ENCODE results near the gene ITGAD. TPM values are rescaled to one million over a fixed set of nuclear protein-coding genes. Genes with fewer than 3 reads are reported as not detected.

The ITGAD gene
- total and polyA plus RNA-seq, 4 donors: 0.04 to 3.6 (median 2.1) TPM

DNA sequence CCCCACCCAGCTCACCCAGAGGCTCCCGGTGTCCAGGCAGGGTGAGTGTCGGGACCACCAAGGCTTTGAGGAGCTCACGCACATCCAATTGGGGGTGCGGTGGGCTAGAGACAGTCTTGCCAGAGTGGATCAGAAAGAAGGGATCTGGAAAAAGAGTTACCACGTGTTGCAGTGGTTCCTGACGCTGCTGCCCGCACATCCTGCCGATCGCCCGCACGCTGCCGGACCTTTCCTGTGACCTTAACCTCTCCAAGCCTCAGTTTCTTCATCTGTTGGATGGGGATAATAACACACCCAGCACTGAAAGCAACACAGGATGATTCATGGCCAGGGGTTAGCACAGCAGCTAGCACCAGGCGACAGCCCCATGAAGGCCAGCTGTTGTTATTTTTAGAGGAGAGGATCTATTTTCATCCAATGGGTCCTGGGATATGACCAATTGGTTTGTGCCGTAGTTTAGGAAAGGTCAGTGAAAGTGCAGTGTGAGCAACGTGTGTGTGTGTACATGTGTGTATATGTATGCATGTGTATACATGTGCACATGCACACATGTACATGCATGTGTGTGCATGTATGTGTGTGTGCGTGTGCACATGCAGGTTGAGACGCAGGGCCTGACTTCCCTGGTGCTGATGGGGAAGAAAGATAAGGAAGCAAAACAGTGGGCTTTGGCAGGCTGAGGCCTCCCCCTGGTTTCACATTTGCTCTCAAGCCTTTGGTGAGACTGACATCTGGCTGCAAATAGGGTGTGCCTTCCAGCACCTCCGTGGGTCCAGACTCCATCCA is 35.6 kb upstream of the ITGAD start:
- DNase-seq (ENCODE audit: low spot score): no peak
- H3K9me3 ChIP-seq (ENCODE audit: control insufficient read depth in 4 of 4, low read length in 3 of 4): no peaks in the 10 kb centered on the region
- 76% methylated on average over 18 of the region's 18 CpGs for WGBS
- no peaks in the 10 kb centered on the region for H3K36me3 ChIP-seq (ENCODE audit: control insufficient read depth in 4 of 4, insufficient read depth in 3 of 4, low read depth in 1 of 4, low read length in 3 of 4)
- TF ChIP-seq EGR1 (IDR thresholded peaks at IDR 0.05; ENCODE audit: low read depth in 2 of 2): no peak
- no peak for TF ChIP-seq TAF1 (conservative IDR thresholded peaks at IDR 0.05)
- TF ChIP-seq SP1 (IDR thresholded peaks at IDR 0.05): no peak
- TF ChIP-seq JUND (IDR thresholded peaks at IDR 0.05): no peak
- no peak for TF ChIP-seq FOXA2 (IDR thresholded peaks at IDR 0.05)
- TF ChIP-seq FOXA1 (IDR thresholded peaks at IDR 0.05): no peak
- TF ChIP-seq, protein P1, sequence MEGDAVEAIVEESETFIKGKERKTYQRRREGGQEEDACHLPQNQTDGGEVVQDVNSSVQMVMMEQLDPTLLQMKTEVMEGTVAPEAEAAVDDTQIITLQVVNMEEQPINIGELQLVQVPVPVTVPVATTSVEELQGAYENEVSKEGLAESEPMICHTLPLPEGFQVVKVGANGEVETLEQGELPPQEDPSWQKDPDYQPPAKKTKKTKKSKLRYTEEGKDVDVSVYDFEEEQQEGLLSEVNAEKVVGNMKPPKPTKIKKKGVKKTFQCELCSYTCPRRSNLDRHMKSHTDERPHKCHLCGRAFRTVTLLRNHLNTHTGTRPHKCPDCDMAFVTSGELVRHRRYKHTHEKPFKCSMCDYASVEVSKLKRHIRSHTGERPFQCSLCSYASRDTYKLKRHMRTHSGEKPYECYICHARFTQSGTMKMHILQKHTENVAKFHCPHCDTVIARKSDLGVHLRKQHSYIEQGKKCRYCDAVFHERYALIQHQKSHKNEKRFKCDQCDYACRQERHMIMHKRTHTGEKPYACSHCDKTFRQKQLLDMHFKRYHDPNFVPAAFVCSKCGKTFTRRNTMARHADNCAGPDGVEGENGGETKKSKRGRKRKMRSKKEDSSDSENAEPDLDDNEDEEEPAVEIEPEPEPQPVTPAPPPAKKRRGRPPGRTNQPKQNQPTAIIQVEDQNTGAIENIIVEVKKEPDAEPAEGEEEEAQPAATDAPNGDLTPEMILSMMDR (IDR thresholded peaks at IDR 0.05; ENCODE audit: low read depth, low read length, missing input control): no peak
- TF ChIP-seq RXRA (IDR thresholded peaks at IDR 0.05): no peak
- TF ChIP-seq, protein P2, sequence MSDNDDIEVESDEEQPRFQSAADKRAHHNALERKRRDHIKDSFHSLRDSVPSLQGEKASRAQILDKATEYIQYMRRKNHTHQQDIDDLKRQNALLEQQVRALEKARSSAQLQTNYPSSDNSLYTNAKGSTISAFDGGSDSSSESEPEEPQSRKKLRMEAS (IDR thresholded peaks at IDR 0.05): no peak
- TF ChIP-seq, protein P3, sequence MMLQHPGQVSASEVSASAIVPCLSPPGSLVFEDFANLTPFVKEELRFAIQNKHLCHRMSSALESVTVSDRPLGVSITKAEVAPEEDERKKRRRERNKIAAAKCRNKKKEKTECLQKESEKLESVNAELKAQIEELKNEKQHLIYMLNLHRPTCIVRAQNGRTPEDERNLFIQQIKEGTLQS (IDR thresholded peaks at IDR 0.05): no peak
- TF ChIP-seq, protein P4, sequence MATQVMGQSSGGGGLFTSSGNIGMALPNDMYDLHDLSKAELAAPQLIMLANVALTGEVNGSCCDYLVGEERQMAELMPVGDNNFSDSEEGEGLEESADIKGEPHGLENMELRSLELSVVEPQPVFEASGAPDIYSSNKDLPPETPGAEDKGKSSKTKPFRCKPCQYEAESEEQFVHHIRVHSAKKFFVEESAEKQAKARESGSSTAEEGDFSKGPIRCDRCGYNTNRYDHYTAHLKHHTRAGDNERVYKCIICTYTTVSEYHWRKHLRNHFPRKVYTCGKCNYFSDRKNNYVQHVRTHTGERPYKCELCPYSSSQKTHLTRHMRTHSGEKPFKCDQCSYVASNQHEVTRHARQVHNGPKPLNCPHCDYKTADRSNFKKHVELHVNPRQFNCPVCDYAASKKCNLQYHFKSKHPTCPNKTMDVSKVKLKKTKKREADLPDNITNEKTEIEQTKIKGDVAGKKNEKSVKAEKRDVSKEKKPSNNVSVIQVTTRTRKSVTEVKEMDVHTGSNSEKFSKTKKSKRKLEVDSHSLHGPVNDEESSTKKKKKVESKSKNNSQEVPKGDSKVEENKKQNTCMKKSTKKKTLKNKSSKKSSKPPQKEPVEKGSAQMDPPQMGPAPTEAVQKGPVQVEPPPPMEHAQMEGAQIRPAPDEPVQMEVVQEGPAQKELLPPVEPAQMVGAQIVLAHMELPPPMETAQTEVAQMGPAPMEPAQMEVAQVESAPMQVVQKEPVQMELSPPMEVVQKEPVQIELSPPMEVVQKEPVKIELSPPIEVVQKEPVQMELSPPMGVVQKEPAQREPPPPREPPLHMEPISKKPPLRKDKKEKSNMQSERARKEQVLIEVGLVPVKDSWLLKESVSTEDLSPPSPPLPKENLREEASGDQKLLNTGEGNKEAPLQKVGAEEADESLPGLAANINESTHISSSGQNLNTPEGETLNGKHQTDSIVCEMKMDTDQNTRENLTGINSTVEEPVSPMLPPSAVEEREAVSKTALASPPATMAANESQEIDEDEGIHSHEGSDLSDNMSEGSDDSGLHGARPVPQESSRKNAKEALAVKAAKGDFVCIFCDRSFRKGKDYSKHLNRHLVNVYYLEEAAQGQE (IDR thresholded peaks at IDR 0.05): no peak
- TF ChIP-seq ZBTB33 (IDR thresholded peaks at IDR 0.05): no peak
- TF ChIP-seq RAD21 (IDR thresholded peaks at IDR 0.05): no peak
- no peak for TF ChIP-seq YY1 (IDR thresholded peaks at IDR 0.05)
- H3K4me3 ChIP-seq (ENCODE audit: low read depth in 1 of 3, low read length in 3 of 3): no peak overlapping the region
- no peak overlapping the region for H3K9ac ChIP-seq (ENCODE audit: low read depth in 1 of 2, low read length in 2 of 2)
- peaks cover 0 to 2% (median 0%) of the 10 kb centered on the region in 4 donors for H3K4me1 ChIP-seq (ENCODE audit: control insufficient read depth in 4 of 4, insufficient read depth in 4 of 4, low read length in 3 of 4)
- no peak overlapping the region for H3K27ac ChIP-seq (ENCODE audit: low read depth in 1 of 2, low read length in 2 of 2)
- H3K27me3 ChIP-seq (ENCODE audit: control insufficient read depth in 4 of 4, insufficient read depth in 4 of 4, low read length in 3 of 4): no peaks in the 10 kb centered on the region

- H3K9ac ChIP-seq (ENCODE audit: low read depth in 1 of 2, low read length in 2 of 2): no peak overlapping the region
- H3K27ac ChIP-seq (ENCODE audit: low read depth in 1 of 2, low read length in 2 of 2): no peak overlapping the region
- no peak overlapping the region for H3K4me3 ChIP-seq (ENCODE audit: low read depth in 1 of 3, low read length in 3 of 3)
- 87% methylated on average over 7 of the region's 7 CpGs for WGBS
- H3K36me3 ChIP-seq (ENCODE audit: control insufficient read depth in 4 of 4, insufficient read depth in 3 of 4, low read depth in 1 of 4, low read length in 3 of 4): no peaks in the 10 kb centered on the region
- TF ChIP-seq HNF4A (conservative IDR thresholded peaks at IDR 0.05): no peak
- TF ChIP-seq, protein P3 (IDR thresholded peaks at IDR 0.05): no peak
- no peak for DNase-seq (ENCODE audit: low spot score)
- peaks cover 0 to 2% (median 0%) of the 10 kb centered on the region in 4 donors for H3K4me1 ChIP-seq (ENCODE audit: control insufficient read depth in 4 of 4, insufficient read depth in 4 of 4, low read length in 3 of 4)
- H3K9me3 ChIP-seq (ENCODE audit: control insufficient read depth in 4 of 4, low read length in 3 of 4): no peaks in the 10 kb centered on the region
- no peaks in the 10 kb centered on the region for H3K27me3 ChIP-seq (ENCODE audit: control insufficient read depth in 4 of 4, insufficient read depth in 4 of 4, low read length in 3 of 4)
Measured at GRCh38 chr16:31360251-31360650, 32.9 kb upstream of the ITGAD start.
